Measurements from ENCODE around the gene ART3. TPM values are rescaled to one million over a fixed set of nuclear protein-coding genes. Genes with fewer than 3 reads are reported as not detected.

Gene ART3, protein sequence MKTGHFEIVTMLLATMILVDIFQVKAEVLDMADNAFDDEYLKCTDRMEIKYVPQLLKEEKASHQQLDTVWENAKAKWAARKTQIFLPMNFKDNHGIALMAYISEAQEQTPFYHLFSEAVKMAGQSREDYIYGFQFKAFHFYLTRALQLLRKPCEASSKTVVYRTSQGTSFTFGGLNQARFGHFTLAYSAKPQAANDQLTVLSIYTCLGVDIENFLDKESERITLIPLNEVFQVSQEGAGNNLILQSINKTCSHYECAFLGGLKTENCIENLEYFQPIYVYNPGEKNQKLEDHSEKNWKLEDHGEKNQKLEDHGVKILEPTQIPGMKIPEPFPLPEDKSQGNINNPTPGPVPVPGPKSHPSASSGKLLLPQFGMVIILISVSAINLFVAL
- total RNA-seq: 100 to 1,000 TPM in 1 of 2 donors, 10 to 100 TPM in 1; 75.6 to 139 TPM

DNA sequence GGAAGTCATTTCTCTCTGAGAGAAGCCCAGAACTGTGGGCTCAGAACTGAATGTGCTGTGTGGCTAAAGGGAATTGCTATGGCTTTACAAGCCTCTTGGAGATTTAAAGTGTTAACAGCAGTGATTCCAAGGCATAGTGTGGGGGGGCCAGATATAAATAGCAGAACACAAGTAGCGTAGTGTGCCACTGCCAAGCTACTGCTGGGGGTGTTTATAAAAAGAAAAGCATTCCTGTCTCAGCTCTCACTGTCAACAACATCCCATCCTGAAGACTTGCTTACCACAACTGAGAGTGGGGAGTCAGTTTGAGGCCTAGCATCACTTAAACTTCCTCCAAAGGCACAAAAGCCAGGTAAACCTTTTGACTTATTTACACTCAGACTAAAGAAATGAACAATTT lies at the start of gene ART3:
Gene ART3 (plus strand): TSS at position 242 of the 400 bp plus-strand sequence. CDS start 1,181 bp downstream, outside the sequence.
- DNase-seq (ENCODE audit: low spot score): no peak
- TF ChIP-seq, protein P1, sequence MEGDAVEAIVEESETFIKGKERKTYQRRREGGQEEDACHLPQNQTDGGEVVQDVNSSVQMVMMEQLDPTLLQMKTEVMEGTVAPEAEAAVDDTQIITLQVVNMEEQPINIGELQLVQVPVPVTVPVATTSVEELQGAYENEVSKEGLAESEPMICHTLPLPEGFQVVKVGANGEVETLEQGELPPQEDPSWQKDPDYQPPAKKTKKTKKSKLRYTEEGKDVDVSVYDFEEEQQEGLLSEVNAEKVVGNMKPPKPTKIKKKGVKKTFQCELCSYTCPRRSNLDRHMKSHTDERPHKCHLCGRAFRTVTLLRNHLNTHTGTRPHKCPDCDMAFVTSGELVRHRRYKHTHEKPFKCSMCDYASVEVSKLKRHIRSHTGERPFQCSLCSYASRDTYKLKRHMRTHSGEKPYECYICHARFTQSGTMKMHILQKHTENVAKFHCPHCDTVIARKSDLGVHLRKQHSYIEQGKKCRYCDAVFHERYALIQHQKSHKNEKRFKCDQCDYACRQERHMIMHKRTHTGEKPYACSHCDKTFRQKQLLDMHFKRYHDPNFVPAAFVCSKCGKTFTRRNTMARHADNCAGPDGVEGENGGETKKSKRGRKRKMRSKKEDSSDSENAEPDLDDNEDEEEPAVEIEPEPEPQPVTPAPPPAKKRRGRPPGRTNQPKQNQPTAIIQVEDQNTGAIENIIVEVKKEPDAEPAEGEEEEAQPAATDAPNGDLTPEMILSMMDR (IDR thresholded peaks at IDR 0.05): no peak
- no peaks in the 10 kb centered on the region for H3K27me3 ChIP-seq
- H3K9me3 ChIP-seq: no peaks in the 10 kb centered on the region
- H3K27ac ChIP-seq: peak within 1 kb of the TSS; percentile 61 to 70
- peak within 1 kb of the TSS; percentile 19 to 34 for H3K4me3 ChIP-seq
- H3K36me3 ChIP-seq: no peaks in the 10 kb centered on the region
- no peaks in the 10 kb centered on the region for H3K4me1 ChIP-seq

DNA sequence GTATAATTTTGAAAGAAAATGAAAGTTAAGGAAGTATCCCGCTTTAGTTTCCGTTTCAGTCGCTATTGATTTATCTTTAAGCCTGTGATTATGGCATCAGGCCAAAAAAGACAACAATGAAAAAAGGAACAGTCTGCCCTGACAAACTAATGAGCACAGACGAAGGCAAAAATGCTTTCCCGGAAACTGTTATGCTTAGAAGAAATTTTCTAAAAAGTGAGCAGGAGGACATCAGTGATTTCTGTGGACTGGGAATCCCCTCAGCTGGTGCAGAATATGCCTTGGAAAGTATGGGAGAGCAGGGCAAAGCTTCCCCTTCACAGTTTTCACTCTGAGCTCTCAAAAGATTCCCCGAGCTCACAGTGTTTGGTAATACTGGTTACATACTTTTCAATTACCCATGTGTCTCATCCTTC lies 46.2 kb upstream of the ART3 start:
- no peak for DNase-seq (ENCODE audit: low spot score)
- H3K9me3 ChIP-seq: no peaks in the 10 kb centered on the region
- peak overlapping the region; percentile 12 to 30 for H3K4me3 ChIP-seq
- no peaks in the 10 kb centered on the region for H3K27me3 ChIP-seq
- no peak overlapping the region for H3K27ac ChIP-seq
- TF ChIP-seq, protein P1 (IDR thresholded peaks at IDR 0.05): no peak
- H3K4me1 ChIP-seq: no peaks in the 10 kb centered on the region
- H3K36me3 ChIP-seq: no peaks in the 10 kb centered on the region

DNA sequence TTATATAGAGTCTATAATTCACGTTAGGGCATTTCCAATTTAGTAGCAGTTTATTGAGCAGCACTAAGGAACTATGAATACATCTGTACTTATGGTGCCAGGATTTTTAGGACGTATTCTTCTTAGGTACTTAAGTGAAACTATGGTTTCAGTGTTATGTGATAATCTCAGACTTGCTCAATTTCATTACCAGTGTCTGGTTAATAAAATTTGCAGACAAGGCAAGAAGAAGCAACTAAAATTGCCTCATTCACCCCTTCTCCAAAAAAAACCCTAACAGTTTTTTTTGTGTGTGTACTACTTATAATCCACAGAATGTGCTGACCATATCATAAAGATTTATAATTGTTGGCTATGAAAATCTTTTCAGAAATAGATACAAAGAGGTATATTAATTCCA lies 45.2 kb upstream of the ART3 start:
- H3K27me3 ChIP-seq: no peaks in the 10 kb centered on the region
- no peaks in the 10 kb centered on the region for H3K36me3 ChIP-seq
- H3K4me3 ChIP-seq: no peak overlapping the region
- DNase-seq (ENCODE audit: low spot score): no peak
- H3K27ac ChIP-seq: no peak overlapping the region
- TF ChIP-seq, protein P1 (IDR thresholded peaks at IDR 0.05): no peak
- no peaks in the 10 kb centered on the region for H3K4me1 ChIP-seq
- no peaks in the 10 kb centered on the region for H3K9me3 ChIP-seq

DNA sequence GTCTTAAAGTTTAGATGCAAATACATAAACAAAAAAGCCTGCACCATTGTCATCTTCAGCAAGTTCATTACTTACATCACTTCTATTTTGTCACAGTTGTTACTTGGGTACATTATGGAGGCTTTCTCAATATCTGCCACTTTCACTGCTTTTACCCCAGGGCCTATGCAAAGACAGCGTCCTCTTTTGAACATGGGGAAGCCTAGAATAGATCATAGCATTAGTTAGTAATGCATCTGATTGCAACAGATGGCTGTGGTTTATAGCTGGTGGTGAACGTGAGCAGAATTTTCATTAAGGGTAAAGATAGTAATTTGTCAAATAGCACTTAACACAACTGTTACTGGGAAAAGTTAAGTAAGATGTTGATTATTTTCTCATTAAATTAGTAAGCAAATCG lies 39.4 kb upstream of the ART3 start:
- Histone ChIP-seq H3K9me3 (no peaks in the 10 kb centered on the region), H3K4me3 (no peak overlapping the region), H3K4me1 (no peaks in the 10 kb centered on the region), H3K27me3 (no peaks in the 10 kb centered on the region), H3K27ac (no peak overlapping the region), H3K36me3 (no peaks in the 10 kb centered on the region)
- DNase-seq (ENCODE audit: low spot score): no peak
- TF ChIP-seq, protein P1 (IDR thresholded peaks at IDR 0.05): no peak

DNA sequence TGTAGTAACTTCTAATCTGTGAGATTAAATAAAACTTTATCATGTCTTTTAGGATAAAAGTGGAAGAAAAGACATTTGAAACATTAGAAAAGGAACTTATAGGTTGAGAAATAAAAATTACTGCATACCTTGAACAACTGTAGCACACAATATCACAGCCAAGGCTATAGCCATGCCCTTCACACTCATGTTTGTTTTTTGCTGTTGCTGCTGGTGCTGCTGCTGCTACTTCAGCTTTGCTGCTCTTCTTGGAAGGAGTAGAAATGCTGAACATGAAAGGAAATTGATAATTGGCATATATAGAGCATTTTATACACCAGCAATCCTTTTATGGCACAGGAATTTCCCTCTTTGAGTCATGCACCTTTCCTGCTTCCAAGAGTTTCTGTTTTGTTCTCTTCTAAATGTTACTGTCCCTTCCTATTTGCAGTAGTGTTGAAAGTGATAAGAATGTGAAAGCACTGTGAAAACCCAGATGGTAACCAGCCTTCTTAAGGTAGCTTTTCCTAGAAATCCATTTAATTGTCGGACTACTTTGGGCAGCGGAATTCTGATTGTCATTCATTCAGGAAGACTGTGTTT lies 38.6 kb upstream of the ART3 start, which contains the start of gene CXCL11:
Gene CXCL11 (minus strand): TSS at position 272 of the 582 bp plus-strand sequence. CDS start 83 bp downstream, at position 189.
- no peak within 1 kb of the TSS for H3K4me3 ChIP-seq
- no peaks in the 10 kb centered on the region for H3K4me1 ChIP-seq
- TF ChIP-seq, protein P1 (IDR thresholded peaks at IDR 0.05): no peak
- no peaks in the 10 kb centered on the region for H3K9me3 ChIP-seq
- H3K36me3 ChIP-seq: no peaks in the 10 kb centered on the region
- H3K27me3 ChIP-seq: no peaks in the 10 kb centered on the region
- no peak for DNase-seq (ENCODE audit: low spot score)
- H3K27ac ChIP-seq: no peak within 1 kb of the TSS

Measured in right atrium auricular region (tissue), 2 donors.